ENCODE results near the gene CHST5. TPM values are rescaled to one million over a fixed set of nuclear protein-coding genes. Genes with fewer than 3 reads are reported as not detected.

Gene CHST5
- total and polyA plus RNA-seq, 2 of the 13 experiments (the other 11 are each of a cell fraction or from before 2014, with no cell fraction given) = 0.05 TPM; not detected in 1

GRCh38 chr16:75506574-75506973 is 29.3 kb downstream of the CHST5 start (continued):
- TF ChIP-seq DZIP1 (CRISPR knock-in tag; IDR thresholded peaks at IDR 0.05) (no peak), ZFP36 (IDR thresholded peaks at IDR 0.05; ENCODE audit: borderline replicate concordance, low read depth, low read length, partially characterized antibody) (no peak), ZNF543 (CRISPR knock-in tag; IDR thresholded peaks at IDR 0.05) (no peak), HOXA3 (CRISPR knock-in tag; IDR thresholded peaks at IDR 0.05) (0 out of 2 replicates have a peak, but pooled peaks have one; percentile 22), SMAD3 (CRISPR knock-in tag; IDR thresholded peaks at IDR 0.05) (no peak), NAIF1 (CRISPR knock-in tag; IDR thresholded peaks at IDR 0.05; ENCODE audit: borderline replicate concordance) (no peak), MAZ (IDR thresholded peaks at IDR 0.05; ENCODE audit: borderline replicate concordance, low read depth, low read length) (no peak), MAZ (CRISPR knock-in tag; IDR thresholded peaks at IDR 0.05; ENCODE audit: low read depth) (no peak), REPIN1 (CRISPR knock-in tag; IDR thresholded peaks at IDR 0.05; ENCODE audit: borderline replicate concordance, low read depth) (no peak), SOX6 (IDR thresholded peaks at IDR 0.05) (no peak), SOX6 (CRISPR knock-in tag; IDR thresholded peaks at IDR 0.05) (peak; percentile 50; the same call in 1 of the 2 replicates), NPAS2 (CRISPR knock-in tag; IDR thresholded peaks at IDR 0.05; ENCODE audit: borderline replicate concordance) (no peak), RBFOX2 (IDR thresholded peaks at IDR 0.05; ENCODE audit: low read depth, low read length) (no peak), ZBTB7B (CRISPR knock-in tag; IDR thresholded peaks at IDR 0.05) (no peak), ZSCAN12 (CRISPR knock-in tag; IDR thresholded peaks at IDR 0.05) (no peak), RFXAP (CRISPR knock-in tag; IDR thresholded peaks at IDR 0.05; ENCODE audit: borderline replicate concordance) (no peak), ZNF776 (CRISPR knock-in tag; IDR thresholded peaks at IDR 0.05) (no peak), MED8 (CRISPR knock-in tag; IDR thresholded peaks at IDR 0.05; ENCODE audit: insufficient replicate concordance) (no peak), FOXC1 (CRISPR knock-in tag; IDR thresholded peaks at IDR 0.05; ENCODE audit: borderline replicate concordance) (no peak), AKNA (CRISPR knock-in tag; IDR thresholded peaks at IDR 0.05; ENCODE audit: borderline replicate concordance) (no peak), ZNF550 (CRISPR knock-in tag; IDR thresholded peaks at IDR 0.05; ENCODE audit: borderline replicate concordance) (no peak), ZNF460 (CRISPR knock-in tag; IDR thresholded peaks at IDR 0.05; ENCODE audit: borderline replicate concordance) (no peak), SOX5 (CRISPR knock-in tag; IDR thresholded peaks at IDR 0.05; ENCODE audit: borderline replicate concordance) (peak; percentile 30; the same call in 1 of the 2 replicates), ZNF546 (CRISPR knock-in tag; conservative IDR thresholded peaks at IDR 0.05) (no peak), SP5 (CRISPR knock-in tag; IDR thresholded peaks at IDR 0.05; ENCODE audit: borderline replicate concordance, low read depth) (0 out of 2 replicates have a peak, but pooled peaks have one; percentile 54), ZNF782 (CRISPR knock-in tag; IDR thresholded peaks at IDR 0.05; ENCODE audit: borderline replicate concordance) (no peak)

All from HepG2 (cell line).